ENCODE data around the gene SNX14. TPM values are rescaled to one million over a fixed set of nuclear protein-coding genes. Genes with fewer than 3 reads are reported as not detected.

SNX14 gene
- polyA plus RNA-seq, 1 of the 3 experiments (the other 2 are of a cell fraction): 40.4 TPM

GRCh38 chr6:85458782-85459181 is 134.9 kb downstream of the SNX14 start:
- DNase-seq: no peak
- CTCF ChIA-PET: interaction anchor here (0.8 to 1.4 kb wide), 3 partner anchors 8 to 25 kb away, joined by 4 read pairs; no protein-coding TSS in a partner anchor
- POLR2A ChIA-PET: no interaction called here
- TF ChIP-seq, protein P1, sequence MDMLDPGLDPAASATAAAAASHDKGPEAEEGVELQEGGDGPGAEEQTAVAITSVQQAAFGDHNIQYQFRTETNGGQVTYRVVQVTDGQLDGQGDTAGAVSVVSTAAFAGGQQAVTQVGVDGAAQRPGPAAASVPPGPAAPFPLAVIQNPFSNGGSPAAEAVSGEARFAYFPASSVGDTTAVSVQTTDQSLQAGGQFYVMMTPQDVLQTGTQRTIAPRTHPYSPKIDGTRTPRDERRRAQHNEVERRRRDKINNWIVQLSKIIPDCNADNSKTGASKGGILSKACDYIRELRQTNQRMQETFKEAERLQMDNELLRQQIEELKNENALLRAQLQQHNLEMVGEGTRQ (IDR thresholded peaks at IDR 0.05; ENCODE audit: borderline replicate concordance, low read depth, low read length): no peak
- TF ChIP-seq, protein P2, sequence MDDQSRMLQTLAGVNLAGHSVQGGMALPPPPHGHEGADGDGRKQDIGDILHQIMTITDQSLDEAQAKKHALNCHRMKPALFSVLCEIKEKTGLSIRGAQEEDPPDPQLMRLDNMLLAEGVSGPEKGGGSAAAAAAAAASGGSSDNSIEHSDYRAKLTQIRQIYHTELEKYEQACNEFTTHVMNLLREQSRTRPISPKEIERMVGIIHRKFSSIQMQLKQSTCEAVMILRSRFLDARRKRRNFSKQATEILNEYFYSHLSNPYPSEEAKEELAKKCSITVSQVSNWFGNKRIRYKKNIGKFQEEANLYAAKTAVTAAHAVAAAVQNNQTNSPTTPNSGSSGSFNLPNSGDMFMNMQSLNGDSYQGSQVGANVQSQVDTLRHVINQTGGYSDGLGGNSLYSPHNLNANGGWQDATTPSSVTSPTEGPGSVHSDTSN (IDR thresholded peaks at IDR 0.05): peak; percentile 86
- TF ChIP-seq NFIC (IDR thresholded peaks at IDR 0.05; ENCODE audit: borderline replicate concordance) (peak; percentile 95), RAD21 (IDR thresholded peaks at IDR 0.05; ENCODE audit: low read length) (no peak), MEF2A (IDR thresholded peaks at IDR 0.05; ENCODE audit: borderline replicate concordance, low read depth) (no peak; the same call in 1 of the 2 replicates), MXI1 (IDR thresholded peaks at IDR 0.05; ENCODE audit: low read depth, low read length) (no peak), REST (IDR thresholded peaks at IDR 0.05; ENCODE audit: low read depth, low read length) (no peak), SMC3 (IDR thresholded peaks at IDR 0.05; ENCODE audit: low read depth, low read length) (no peak), RFX5 (IDR thresholded peaks at IDR 0.05; ENCODE audit: low read length) (no peak), TAF1 (IDR thresholded peaks at IDR 0.05; ENCODE audit: borderline replicate concordance, low read depth, low read length) (no peak), FOXJ3 (CRISPR knock-in tag; IDR thresholded peaks at IDR 0.05) (no peak), RCOR1 (IDR thresholded peaks at IDR 0.05; ENCODE audit: low read length) (no peak), POLR2AphosphoS5 (IDR thresholded peaks at IDR 0.05; ENCODE audit: low read depth, low read length) (peak; percentile 33; the same call in 1 of the 2 replicates), MAX (IDR thresholded peaks at IDR 0.05; ENCODE audit: low read depth) (peak; percentile 44; the same call in 1 of the 2 replicates), CHD2 (IDR thresholded peaks at IDR 0.05; ENCODE audit: low read length, partially characterized antibody) (no peak), YY1 (IDR thresholded peaks at IDR 0.05; ENCODE audit: low read depth) (no peak), RXRA (IDR thresholded peaks at IDR 0.05; ENCODE audit: borderline replicate concordance, low read depth) (peak; percentile 34; the same call in 1 of the 2 replicates), FOXM1 (IDR thresholded peaks at IDR 0.05; ENCODE audit: low read depth) (no peak), GABPA (IDR thresholded peaks at IDR 0.05; ENCODE audit: low read depth) (no peak), SIN3A (IDR thresholded peaks at IDR 0.05; ENCODE audit: borderline replicate concordance, low read depth, low read length) (no peak), ZBTB33 (IDR thresholded peaks at IDR 0.05; ENCODE audit: borderline replicate concordance, low read depth) (no peak), IRF3 (IDR thresholded peaks at IDR 0.05; ENCODE audit: low read depth, low read length) (no peak), JUND (IDR thresholded peaks at IDR 0.05) (no peak; the same call in 1 of the 2 replicates)

More at GRCh38 chr6:85458782-85459181, 134.9 kb downstream of the SNX14 start:
- no peak overlapping the region for H2AFZ ChIP-seq (ENCODE audit: low read depth)
- WGBS (ENCODE audit: low lambda C conversion rate): 33% methylated on average over 3 of the region's 3 CpGs
- H4K20me1 ChIP-seq (ENCODE audit: insufficient read depth): peaks cover 8% of the 10 kb centered on the region; the same call in 1 of the 2 replicates
- H3K4me3 ChIP-seq (ENCODE audit: low read depth in 2 of 2, low read length in 1 of 2): no peak overlapping the region; a peak in 1 of 4 replicates
- H3K79me2 ChIP-seq (ENCODE audit: insufficient read depth): peaks cover 91% of the 10 kb centered on the region
- H3K27ac ChIP-seq (ENCODE audit: low read depth in 2 of 2, low read length in 1 of 2): peak overlapping the region; percentile 81 to 100; a peak in 3 of 4 replicates
- no peaks in the 10 kb centered on the region for H3K9me2 ChIP-seq
- H3K36me3 ChIP-seq (replicated peaks in 1 of 2; ENCODE audit: control insufficient read depth in 1 of 2, insufficient read depth in 2 of 2, low read length in 1 of 2): peaks cover 10 to 22% of the 10 kb centered on the region in 2 experiments
- H3K9ac ChIP-seq: peak overlapping the region; percentile 92
- peaks cover 9 to 81% of the 10 kb centered on the region in 2 experiments for H3K4me1 ChIP-seq (ENCODE audit: control insufficient read depth in 1 of 2, insufficient read depth in 2 of 2, low read depth in 1 of 2, low read length in 1 of 2)
- no peaks in the 10 kb centered on the region for H3K27me3 ChIP-seq (ENCODE audit: insufficient read depth)
- peak overlapping the region; percentile 92 for H3K4me2 ChIP-seq
- no peaks in the 10 kb centered on the region for H3K9me3 ChIP-seq
- H3F3A ChIP-seq (replicated peaks; ENCODE audit: insufficient read depth): peaks cover 94% of the 10 kb centered on the region

All from SK-N-SH (cell line).